ENCODE results near the gene TOGARAM1.

- TF ChIP-seq CTCF (IDR thresholded peaks at IDR 0.05) (no peak), POLR2A (IDR thresholded peaks at IDR 0.05) (no peak)
These were observed 2.5 kb upstream of the TOGARAM1 start for GRCh38 chr14:44959538-44959937.

Measured in Peyer's patch (tissue), 4 donors.